DND-41 (cell line): ENCODE results near the gene KCNN3.

Experiments
- ATAC-seq: fragments of 200-7000 bp; cut with Tn5 transposase; 3 replicates; pipeline ENCODE4 v1.9.1; 2021; ENCODE audit warnings: low read depth; ENCODE audit not compliant: insufficient read depth
- DNase-seq: peaks from one replicate; pipeline ENCODE4 v3.0.0-alpha.2; 2020
- H2AFZ ChIP-seq: 2 replicates; pipeline ENCODE4 v1.6.0; 2012; ENCODE audit warnings: low read depth, low read length
- H3K27ac ChIP-seq: 2 replicates; pipeline ENCODE4 v1.5.1; 2012; ENCODE audit warnings: low read length, inconsistent platforms
- H3K27me3 ChIP-seq: fragments of 200-600 bp; sonication (generic); 2 replicates; pipeline ENCODE4 v1.6.0; 2012; ENCODE audit warnings: low read length, mild to moderate bottlenecking, inconsistent platforms; ENCODE audit not compliant: insufficient read depth, poor library complexity
- H3K36me3 ChIP-seq: 2 replicates; pipeline ENCODE4 v1.5.1; 2012; ENCODE audit warnings: low read length, inconsistent platforms; ENCODE audit not compliant: insufficient read depth
- H3K4me1 ChIP-seq: 2 replicates; pipeline ENCODE4 v1.5.1; 2012; ENCODE audit warnings: mild to moderate bottlenecking, low read length; ENCODE audit not compliant: insufficient read depth
- H3K4me2 ChIP-seq: 2 replicates; pipeline ENCODE4 v1.6.0; 2012; ENCODE audit warnings: mild to moderate bottlenecking, moderate library complexity, low read length, inconsistent platforms; ENCODE audit not compliant: insufficient read depth
- H3K4me3 ChIP-seq, 2 experiments: fragments of 200-600 bp in 1 of 2; shearing (Covaris generic) in 1 of 2; 2 replicates each; pipeline ENCODE4 v1.5.1; 2012 to 2016; ENCODE audit warnings: inconsistent platforms in 2 of 2, low read length in 2 of 2, mild to moderate bottlenecking in 2 of 2, low read depth in 1 of 2, moderate library complexity in 1 of 2
- H3K79me2 ChIP-seq: 2 replicates; pipeline ENCODE4 v1.6.0; 2012; ENCODE audit warnings: low read length, inconsistent platforms; ENCODE audit not compliant: insufficient read depth
- H3K9ac ChIP-seq: 2 replicates; pipeline ENCODE4 v1.6.0; 2012; ENCODE audit warnings: low read depth, mild to moderate bottlenecking, inconsistent platforms, low read length, moderate library complexity
- H3K9me3 ChIP-seq: 2 replicates; pipeline ENCODE4 v1.5.1; 2012; ENCODE audit warnings: low read length, moderate library complexity, mild to moderate bottlenecking, inconsistent platforms; ENCODE audit not compliant: insufficient read depth, severe bottlenecking
- H4K20me1 ChIP-seq: 2 replicates; pipeline ENCODE4 v1.6.0; 2012; ENCODE audit warnings: low read length; ENCODE audit not compliant: insufficient read depth
- CTCF ChIP-seq: IDR thresholded peaks from 2 replicates; pipeline ENCODE4 v1.5.1; 2012; ENCODE audit warnings: borderline replicate concordance, low read length, moderate library complexity, mild to moderate bottlenecking; ENCODE audit not compliant: poor library complexity, severe bottlenecking; ENCODE audit errors: extremely low read depth
- EZH2 ChIP-seq: IDR thresholded peaks from 3 replicates; pipeline ENCODE4 v1.6.1; 2012; ENCODE audit warnings: borderline replicate concordance, low read depth, mild to moderate bottlenecking, moderate library complexity, low read length, inconsistent platforms; ENCODE audit not compliant: severe bottlenecking

Gene KCNN3

GRCh38 chr1:154840269-154841176 lies 29.6 kb downstream of the KCNN3 start:
- H3K4me2 ChIP-seq = no peak overlapping the region

GRCh38 chr1:154839691-154840090 lies 30.4 kb downstream of the KCNN3 start:
- no peak for DNase-seq
- H3K79me2 ChIP-seq = no peaks in the 10 kb centered on the region
- 0 out of 2 replicates have a peak, but pooled peaks cover 2% of the 10 kb centered on the region for H4K20me1 ChIP-seq
- no peak for TF ChIP-seq EZH2
- TF ChIP-seq CTCF = no peak
- H3K9me3 ChIP-seq = no peaks in the 10 kb centered on the region
- H3K27me3 ChIP-seq = no peaks in the 10 kb centered on the region
- no peak overlapping the region for H3K27ac ChIP-seq
- H3K9ac ChIP-seq = no peak overlapping the region
- no peak overlapping the region for H3K4me3 ChIP-seq
- H2AFZ ChIP-seq = no peak overlapping the region
- no peaks in the 10 kb centered on the region for H3K4me1 ChIP-seq
- no peaks in the 10 kb centered on the region for H3K36me3 ChIP-seq
- ATAC-seq = no peak
- no peak overlapping the region for H3K4me2 ChIP-seq

More at GRCh38 chr1:154840269-154841176, 29.6 kb downstream of the KCNN3 start:
- H3K27ac ChIP-seq = no peak overlapping the region
- no peaks in the 10 kb centered on the region for H3K9me3 ChIP-seq
- H3K36me3 ChIP-seq = no peaks in the 10 kb centered on the region
- no peak overlapping the region for H3K9ac ChIP-seq
- H4K20me1 ChIP-seq = 0 out of 2 replicates have a peak, but pooled peaks cover 2% of the 10 kb centered on the region
- DNase-seq (no peak), ATAC-seq (no peak)
- H3K27me3 ChIP-seq = no peaks in the 10 kb centered on the region
- no peak overlapping the region for H2AFZ ChIP-seq
- no peaks in the 10 kb centered on the region for H3K79me2 ChIP-seq
- H3K4me3 ChIP-seq = no peak overlapping the region
- TF ChIP-seq CTCF = no peak
- TF ChIP-seq EZH2 = no peak
- H3K4me1 ChIP-seq = no peaks in the 10 kb centered on the region

GRCh38 chr1:154838988-154839387 lies 31.1 kb downstream of the KCNN3 start:
- Histone ChIP-seq H3K4me1 (no peaks in the 10 kb centered on the region), H2AFZ (no peak overlapping the region), H3K79me2 (no peaks in the 10 kb centered on the region), H3K27me3 (no peaks in the 10 kb centered on the region), H3K9ac (no peak overlapping the region), H4K20me1 (0 out of 2 replicates have a peak, but pooled peaks cover 2% of the 10 kb centered on the region), H3K36me3 (no peaks in the 10 kb centered on the region), H3K9me3 (no peaks in the 10 kb centered on the region), H3K4me2 (no peak overlapping the region), H3K4me3 (no peak overlapping the region), H3K27ac (no peak overlapping the region)
- DNase-seq = no peak
- no peak for ATAC-seq
- TF ChIP-seq CTCF = no peak
- TF ChIP-seq EZH2 = no peak
